ENCODE measurements around the gene GPD2. TPM values are rescaled to one million over a fixed set of nuclear protein-coding genes. Genes with fewer than 3 reads are reported as not detected.
"Not testable (repeated sequence)": the region's sequence is repeated elsewhere in the genome, so short reads cannot be mapped to it uniquely, and the experiment has no call there.

Gene GPD2
- total RNA-seq, 1 donor from 2014 or later = 13.2 TPM

DNA sequence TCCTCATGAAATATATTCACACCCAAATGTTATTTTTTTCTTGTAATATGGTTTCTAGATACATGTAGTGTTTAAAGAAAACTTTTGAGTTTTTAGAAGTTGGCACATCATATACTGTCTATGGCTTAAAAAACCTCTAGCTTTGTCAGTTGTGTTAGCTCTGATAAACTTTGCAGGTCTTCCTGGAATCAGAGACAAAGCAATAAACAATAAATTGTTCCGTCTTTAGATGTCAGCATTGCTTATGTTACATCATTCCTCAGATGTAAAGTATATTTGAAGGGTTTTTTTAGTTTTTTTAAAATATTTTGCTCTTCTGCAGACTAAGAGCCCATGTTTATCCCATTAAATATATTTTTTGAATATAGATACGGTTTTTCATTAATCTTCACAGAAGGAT lies 145.1 kb downstream of the GPD2 start:
- DNase-seq (ENCODE audit: low read depth) = no peak

DNA sequence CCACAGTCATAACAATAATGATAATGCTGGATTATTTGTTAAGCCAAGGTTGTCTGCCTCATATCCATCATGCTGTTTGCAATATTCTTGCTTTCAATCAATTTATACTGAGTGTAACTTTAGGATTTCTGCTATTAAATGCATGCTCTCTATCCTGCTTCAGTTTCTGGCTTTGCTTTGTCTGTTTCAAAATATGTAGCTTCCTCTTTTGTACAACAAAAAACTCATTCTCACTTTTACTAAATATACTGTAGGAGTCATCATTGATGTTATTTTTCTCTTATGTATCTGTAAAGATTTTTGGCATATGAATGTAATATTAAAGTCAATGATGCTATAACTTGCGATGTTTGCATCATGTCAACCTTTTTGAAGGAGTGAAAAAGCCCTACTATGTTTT lies 149.3 kb downstream of the GPD2 start:
- DNase-seq (ENCODE audit: low read depth) = no peak

DNA sequence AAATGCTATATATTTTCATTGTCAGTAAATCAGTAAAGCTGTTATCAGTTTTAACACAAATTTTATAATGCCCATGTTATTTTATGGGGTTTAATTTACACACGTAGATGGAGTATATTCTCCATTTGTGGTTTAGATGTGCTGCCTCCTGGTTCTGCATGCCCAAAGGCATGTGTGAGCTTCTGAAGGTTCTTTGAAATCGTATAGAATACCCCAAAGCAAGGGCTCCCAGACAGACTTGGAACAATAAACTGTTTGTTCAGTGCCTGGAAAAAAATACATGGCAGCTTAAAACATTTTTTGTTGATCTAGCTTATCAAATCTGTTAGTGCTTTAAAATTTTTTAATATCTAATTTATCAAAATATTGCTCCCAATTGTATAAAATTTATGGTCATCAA lies 150.4 kb downstream of the GPD2 start:
- no peak for DNase-seq (ENCODE audit: low read depth)

DNA sequence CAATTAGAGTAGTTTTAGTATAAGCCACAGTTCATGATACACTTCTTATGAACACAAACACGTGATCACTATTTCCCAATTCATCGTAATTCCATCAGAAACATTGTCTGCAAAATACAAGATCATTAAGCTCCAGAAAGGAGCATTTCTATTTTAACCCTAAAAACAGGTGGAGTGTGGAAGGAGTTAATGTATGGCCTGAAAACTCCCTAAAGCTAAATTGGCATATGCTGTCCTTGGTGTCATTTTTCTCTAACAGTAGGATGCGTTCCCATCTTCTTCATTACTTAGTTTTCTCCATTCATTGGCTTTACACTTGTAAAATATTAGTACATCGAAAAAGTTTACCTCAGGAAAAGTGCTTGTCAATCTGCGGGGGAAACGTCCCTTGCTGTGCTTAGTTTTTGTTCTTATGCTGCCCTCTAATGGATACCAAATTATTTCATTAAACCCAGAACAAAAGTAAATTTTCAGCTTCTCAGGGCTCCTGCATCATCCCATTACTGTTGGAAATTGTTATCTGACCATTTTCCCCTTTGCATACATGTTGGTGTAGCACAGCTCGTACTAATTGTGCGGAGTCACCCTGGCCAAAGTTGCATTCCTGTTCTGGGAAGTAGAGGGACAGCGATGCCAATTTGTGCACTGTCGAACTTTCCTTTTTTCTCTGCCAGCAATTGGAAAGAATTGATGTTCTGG lies 153.4 kb downstream of the GPD2 start:
- DNase-seq (ENCODE audit: low read depth) = peak; percentile 58

DNA sequence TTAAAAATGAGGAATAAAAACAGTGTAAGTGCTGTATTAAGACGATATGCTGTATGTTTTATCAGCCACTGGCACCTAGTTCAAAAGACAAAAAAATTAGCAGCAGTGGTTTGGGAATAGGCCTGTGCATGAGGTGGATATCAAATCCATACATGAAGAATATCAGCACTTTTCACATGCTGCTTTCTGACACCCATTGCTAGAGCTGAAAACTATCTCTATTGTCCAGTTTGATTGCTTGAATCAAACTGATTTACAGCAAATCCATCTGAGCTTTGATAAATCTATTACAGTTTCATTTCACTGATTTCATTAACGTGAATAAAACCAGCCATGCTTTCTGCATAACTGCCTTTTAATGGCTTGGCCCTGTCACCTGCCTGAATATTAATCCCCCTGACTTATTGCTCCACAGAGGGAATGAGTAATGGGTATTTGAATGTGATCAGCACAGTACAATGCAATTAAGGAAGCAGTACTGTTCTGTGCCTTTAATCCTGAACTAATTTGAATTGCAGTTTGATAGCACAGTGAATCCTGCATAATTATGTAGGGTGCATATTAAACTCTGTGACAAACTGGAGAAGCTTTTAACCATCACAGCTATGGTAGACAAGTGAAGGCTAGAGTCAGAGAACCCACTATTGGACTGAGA lies 154.0 kb downstream of the GPD2 start:
- DNase-seq (ENCODE audit: low read depth) = no peak

DNA sequence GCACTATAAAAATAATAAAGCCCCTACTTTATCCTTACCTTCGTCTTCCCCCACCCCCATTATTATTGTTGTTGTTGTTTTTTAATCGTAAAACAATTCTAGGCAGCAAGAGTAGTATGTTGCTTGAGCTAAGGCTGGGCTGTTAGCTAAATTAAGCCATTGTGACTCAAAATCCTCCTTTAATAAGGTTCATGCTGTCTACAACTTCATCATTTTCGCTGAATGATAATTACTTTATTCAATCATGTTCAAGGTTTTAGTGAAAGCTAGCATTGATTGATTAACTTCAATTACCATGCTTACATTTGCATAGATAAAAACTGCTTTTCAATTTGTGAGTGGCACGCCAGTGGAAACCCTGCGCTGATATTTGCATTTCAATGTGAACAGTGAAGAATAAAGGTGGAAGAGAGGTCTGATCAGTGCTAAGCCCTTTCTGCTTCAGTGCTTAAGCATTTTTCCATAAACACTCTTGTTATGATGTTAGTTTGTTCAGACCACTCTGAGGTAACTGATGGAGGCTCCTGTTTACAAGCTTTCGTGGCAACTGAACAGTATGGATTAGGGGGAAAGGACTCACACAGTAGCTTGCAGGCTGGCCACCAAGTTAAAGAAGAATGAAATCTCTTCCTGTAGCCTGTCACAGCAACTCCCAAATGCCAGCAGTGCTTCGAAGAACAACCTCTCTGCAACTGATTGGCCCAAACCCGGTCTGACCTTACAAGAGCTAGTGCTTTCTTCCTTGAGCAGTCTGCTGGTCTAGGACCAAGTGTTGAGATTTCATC lies 156.8 kb downstream of the GPD2 start:
- no peak for DNase-seq (ENCODE audit: low read depth)

DNA sequence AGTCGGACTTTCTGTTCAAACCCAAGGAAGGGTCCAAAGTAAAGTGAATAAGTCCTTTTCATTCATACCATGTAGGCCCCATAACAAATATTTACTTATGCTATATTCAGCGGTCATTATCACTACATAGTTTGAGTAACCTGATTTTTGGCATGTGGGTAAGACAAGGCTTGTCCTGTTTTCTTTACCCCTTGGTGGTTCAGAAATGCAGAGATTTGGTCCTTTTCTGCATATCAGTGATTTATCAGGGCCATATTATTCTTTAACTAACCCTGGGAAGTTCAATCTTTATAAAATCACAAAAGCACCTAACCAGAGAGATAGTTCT lies 157.4 kb downstream of the GPD2 start:
- DNase-seq (ENCODE audit: low read depth) = no peak

DNA sequence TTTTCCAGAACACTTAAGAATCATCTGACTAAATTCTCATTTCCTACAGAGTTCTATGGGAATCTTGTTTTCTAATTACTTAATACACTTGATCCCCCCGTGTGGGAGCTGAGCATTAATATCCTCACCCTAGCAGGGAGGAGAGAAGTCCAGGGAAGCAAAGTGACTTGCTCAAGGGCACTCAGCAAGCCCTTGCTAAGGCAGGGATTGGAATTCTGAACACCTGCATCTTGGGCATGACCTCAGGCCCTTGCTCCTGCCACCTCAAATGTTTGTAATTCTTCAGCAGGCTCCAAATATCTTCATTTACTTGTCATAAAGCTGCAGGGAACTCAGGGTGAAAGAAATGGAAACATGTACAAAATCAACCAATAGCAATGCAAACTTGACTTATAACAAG lies 162.4 kb downstream of the GPD2 start:
- DNase-seq (ENCODE audit: low read depth) = no peak

DNA sequence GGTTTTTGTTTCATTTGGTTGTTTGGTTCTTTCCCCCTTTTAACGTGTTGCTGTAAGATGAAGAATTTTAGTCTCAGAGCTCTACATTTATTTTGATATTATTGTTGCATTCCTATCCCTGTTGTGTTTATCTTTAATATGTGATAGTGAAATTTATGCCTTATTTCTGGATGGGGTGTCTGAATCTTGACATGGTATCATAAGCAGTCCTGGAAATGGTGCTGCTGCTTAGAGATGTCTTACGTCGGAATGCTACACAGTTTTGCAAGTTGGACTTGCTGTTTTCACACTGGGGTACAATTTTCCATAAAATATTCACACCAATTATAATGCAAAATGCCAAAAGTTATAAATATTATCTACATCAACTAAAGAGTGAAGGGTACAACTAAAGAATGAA lies 164.0 kb downstream of the GPD2 start:
- no peak for DNase-seq (ENCODE audit: low read depth)

DNA sequence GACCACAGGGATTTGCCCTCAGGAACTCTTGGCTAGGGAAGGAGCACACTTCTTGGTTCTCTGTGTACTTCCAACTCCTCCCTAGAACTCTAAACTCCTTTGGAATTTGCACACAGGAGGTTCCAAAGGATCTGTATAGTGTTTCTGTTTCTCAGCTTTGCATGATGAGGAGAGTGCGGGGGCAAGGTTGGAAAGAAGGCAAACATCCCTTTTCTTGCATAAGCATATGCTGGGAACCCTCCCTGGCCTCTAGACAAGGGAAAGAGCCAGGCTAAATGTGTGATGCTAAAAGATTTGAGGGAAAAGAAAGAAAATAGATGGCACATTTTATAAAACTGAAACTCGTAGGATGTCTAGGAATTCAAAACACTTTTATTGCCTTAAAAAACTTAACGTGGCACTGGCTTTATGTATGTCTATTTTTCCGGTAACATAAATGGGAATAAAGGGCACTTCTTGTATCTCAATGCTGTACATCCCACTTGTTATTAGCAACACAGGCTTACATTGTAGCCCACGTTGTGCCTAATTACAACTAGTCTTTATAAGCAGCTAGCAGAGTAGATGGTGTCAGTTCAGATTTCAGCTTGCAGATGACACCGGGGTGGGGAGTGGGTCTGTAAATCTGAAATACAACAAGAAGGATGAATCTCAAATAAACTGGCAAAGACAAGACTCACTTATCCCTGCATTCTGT lies 165.8 kb downstream of the GPD2 start:
- no peak for DNase-seq (ENCODE audit: low read depth)

DNA sequence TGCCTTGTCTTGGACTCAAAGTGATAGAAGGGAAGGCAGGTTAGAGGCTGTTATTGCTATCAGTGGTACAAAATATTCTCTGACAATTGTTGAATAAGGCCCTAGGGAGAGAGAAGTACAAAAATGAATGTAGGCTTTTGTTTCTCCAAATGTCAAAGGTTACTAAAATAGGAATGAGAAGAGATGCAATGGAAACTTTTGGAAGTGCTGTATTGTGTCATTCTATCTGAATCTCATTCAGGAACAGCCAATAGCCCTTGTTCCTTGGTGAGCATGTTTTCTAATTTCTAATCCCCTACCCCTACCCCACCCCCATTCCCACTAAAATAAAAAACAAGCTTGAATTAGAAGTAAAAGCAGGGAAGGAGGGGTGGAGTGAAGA lies 166.4 kb downstream of the GPD2 start:
- DNase-seq (ENCODE audit: low read depth) = no peak

DNA sequence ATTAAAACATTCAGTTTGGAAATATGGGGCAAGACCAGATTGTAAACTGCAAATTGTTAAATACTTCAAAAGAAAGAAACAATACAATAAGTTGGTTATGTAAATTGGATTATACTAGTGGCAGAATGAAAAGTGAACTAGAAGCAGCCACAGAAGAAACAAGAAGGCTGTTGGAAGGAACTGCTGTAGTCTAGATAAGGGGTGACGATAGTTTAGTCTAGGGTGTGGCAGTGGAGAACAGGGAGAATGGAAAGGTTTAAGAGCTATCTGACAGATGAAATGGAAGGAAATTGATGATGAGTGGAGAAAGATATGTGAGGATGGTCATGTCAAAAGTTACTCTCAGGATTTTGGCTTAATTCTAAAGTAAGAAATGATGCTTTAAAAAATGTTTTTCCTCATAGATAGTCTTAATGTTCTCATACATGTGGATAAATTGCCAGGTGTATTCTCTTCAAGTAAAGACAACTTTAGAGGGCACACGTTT lies 179.7 kb downstream of the GPD2 start:
- no peak for DNase-seq (ENCODE audit: low read depth)

DNA sequence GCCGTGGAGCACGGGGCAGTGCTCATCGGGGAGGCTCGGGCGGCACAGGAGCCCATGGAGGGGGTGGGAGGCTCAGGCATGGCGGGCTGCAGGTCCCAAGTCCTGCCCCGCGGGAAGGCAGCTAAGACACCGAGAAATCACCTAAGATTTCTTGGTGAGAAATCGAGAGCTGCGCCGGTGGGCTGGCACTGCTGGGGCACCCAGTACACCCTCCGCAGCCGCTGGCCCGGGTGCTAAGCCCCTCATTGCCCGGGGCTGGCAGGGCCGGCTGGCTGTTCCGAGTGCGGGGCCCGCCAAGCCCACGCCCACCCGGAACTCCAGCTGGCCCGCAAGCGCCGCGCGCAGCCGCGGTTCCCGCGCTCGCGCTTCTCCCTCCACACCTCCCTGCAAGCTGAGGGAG lies 181.9 kb downstream of the GPD2 start:
- DNase-seq (ENCODE audit: low read depth) = not testable (repeated sequence)

DNA sequence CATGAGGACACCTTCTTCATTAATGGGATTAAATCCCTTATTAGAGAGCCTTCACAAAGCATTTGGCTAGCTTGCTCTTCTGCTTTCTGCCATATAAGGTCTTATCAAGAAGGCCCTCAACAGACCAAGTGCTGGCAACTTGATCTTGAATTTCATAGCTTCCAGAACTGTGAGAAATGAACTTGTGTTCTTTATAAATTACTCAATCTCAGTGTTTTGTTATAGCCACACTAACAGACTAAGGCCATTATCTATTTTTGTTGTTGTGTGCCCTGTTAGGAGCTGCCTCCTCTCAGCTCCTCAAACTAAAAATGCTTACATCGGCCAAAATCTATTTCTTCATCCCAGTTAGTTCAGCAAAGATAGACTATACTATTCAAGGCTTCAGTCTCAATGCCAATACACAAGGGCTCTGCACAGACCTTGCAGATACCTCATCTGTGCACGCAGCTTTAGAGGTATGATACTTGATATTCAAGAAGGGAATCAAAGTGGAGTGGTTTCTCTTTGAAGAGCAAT lies 182.9 kb downstream of the GPD2 start:
- DNase-seq (ENCODE audit: low read depth) = no peak

DNA sequence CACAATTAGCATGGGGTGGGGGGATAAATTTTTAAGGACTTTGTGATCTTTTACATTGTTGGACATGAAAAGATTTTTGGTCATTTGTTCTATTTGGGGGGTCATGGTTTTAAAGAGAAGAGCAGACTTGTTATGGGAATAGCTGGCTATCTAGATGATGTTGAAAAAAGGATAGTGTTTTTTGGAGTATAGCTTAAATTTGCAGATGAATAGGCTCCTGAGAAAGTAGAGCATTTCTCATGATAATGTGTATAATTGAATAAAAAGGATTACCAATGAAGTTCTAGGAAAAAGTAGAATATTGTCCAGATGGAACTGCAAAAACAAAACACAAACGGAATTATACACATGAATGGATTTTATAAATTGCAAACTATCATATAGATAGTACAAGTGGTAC lies 186.3 kb downstream of the GPD2 start:
- DNase-seq (ENCODE audit: low read depth) = no peak

DNA sequence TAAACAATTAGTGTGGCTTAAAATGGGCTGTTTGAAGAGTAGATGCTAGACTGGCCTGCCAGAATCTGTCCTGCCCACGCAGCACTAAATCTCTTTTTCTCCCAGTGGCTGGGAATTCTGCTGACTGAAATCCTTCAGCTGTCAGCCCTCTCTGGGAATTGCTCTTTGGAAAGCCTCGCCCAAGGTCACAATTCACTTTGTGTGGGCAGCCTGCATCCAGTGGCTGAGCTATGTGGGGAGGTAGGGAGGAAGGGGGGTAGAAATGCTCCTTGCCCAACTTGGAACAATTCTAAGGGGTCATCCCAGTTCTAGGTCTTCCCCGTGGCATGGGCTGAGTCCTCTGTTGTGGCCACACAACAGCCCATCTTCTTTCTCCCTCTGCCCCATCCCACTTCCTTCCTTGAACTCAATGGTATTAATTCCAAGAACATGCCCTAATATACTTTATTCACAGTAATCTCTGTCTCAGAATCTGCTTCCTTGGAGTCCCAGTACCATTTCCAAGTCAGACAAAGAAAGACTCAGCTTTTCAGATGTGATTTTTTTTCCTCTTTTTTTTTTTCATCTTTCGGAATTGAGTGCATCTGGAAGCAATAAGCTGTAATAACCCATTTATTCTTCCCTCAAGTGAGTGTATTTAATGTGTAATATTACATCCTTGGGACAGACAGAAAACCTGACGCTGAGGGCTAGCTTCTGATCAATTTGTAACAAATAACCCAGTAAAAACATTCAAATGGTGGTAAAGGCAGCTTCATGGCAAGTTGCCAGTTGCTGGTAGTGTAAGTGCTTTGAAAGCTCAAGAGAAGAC lies 189.4 kb downstream of the GPD2 start:
- peak; percentile 66 for DNase-seq (ENCODE audit: low read depth)

DNA sequence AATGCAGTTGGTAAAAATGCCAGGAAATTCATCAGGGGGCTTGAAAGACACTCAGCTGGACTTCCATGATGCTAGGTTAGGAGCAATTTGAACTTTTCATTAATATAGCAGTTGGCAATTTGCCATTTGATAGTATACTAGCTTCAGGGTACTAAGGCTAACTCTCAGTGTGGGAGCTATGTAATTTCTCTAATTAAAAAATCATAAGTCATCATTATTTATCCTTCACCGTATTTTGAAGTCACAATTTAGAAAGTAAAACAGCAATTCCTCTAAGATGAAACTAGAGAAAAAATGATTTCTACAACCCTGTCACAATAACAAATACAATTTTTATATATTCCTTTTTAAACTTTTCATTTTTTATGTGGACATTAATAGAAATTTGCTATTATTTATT lies 190.8 kb downstream of the GPD2 start:
- no peak for DNase-seq (ENCODE audit: low read depth)

DNA sequence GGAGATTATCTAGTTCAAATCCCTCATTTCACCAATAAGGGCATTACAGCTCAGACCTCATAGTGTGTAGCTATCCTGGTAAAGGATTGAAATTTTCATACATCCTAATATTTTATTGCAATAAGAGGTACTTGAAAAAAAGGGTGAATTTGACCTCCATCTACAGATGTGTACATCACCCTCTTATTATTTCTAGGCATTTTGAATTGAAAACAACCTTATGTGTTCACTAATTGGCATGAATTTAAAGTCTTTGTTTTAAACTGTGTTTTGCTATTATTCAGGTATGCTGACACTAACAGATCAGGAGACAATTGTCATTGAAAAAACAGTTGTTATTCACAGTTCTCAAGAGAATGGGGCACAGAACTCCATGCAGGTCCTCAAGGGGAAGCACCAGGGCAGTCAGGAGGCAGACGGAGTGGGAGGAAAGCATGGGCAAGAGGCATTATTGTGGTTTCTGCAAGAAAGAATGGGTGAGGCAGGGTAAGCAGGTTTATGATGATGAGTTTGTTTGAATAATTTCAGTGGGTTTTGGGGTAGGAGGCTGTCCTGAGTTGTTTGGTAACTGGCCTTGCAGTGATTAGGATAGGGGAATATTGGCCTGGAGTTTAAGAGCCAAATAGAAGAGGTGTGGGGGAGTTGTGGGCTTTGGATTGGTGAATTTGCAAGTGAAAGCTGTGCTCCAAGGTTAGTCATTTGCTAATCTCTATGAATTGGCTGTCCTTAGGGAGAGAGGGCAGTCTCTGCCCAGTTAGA lies 194.6 kb downstream of the GPD2 start:
- DNase-seq (ENCODE audit: low read depth) = no peak

DNA sequence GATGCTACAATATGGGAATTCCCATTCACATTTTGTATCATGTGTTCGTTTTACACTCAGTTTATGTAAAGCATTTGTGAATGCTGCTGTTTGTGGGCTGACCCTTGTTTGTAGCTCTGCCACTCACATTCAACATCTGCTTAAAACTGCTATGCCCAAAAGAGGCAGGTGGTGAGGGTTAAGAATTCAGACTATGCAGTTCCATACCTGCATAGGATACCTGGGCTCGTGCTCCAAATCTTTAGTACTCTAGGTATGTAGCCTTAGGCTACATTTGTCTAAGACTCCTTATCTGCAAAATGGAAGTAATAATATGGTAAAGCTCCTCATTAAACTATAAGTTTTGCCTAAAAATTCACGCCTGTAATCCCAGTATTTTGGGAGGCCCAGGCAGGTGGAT lies 199.5 kb downstream of the GPD2 start:
- no peak for DNase-seq (ENCODE audit: low read depth)
